Left ventricle myocardium superior (tissue), 1 donor: ENCODE results near the gene CMTM3. TPM values are rescaled to one million over a fixed set of nuclear protein-coding genes. Genes with fewer than 3 reads are reported as not detected.
"Not testable (repeated sequence)": the region's sequence is repeated elsewhere in the genome, so short reads cannot be mapped to it uniquely, and the experiment has no call there.

Source experiments
- ATAC-seq: fragments of 200-7000 bp; cut with Tn5 transposase; one replicate; pipeline ENCODE4 v1.9.1; 2020; ENCODE audit warnings: mild to moderate bottlenecking, moderate library complexity
- DNase-seq: peaks from one replicate; pipeline ENCODE4 v3.0.0-alpha.2; 2020
- intact Hi-C: fragments of 100-400 bp; cut with micrococcal nuclease; formaldehyde crosslinking; loops from one replicate; pipeline ENCODE4 v1.11.0; 2022
- total RNA-seq: library from RNA; stranded (reverse); fragmentation: NEBNext Ultra II Directional; extraction: Animal tissue kit (Norgen Biotek cat#: 25700); gene quantifications from one replicate; pipeline ENCODE4 v1.2.1, GENCODE V29; 2021
- donor health status: DM: no; HTN: yes; CAD: no; lungs with severe emphysema.

The CMTM3 gene
- total RNA-seq, 1 donor from 2014 or later: 10.6 TPM

GRCh38 chr16:66623755-66624154 lies 19.3 kb downstream of the CMTM3 start:
- ATAC-seq (no peak), DNase-seq (no peak)

DNA sequence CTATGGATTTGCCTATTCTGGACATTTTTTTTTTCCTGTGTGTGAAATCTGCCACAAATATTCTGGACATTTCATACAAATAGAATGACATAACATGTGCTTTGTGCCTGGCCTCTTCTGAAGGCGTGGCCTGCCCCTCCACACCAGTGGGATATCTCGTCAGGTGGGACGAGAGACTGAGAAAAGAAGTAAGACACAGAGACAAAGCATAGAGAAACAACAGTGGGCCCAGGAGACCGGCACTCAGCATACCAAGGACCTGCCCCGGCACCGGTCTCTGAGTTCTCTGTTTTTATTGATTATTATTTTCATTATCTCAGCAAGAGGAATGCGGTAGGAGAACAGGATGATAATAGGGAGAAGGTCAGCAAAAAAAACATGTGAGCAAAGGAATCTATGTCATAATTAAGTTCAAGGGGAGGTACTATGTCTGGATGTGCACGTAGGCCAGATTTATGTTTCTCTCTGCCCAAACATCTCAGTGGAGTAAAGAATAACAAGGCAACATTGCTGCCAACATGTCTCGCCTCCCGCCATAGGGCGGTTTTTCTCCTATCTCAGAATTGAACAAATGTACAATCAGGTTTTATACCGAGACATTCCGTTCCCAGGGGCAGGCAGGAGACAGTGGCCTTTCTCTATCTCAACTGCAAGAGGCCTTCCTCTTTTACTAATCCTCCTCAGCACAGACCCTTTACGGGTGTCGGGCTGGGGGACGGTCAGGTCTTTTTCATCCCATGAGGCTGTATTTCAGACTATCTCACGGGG lies 23.3 kb downstream of the CMTM3 start:
- intact Hi-C loops, ATAC-seq, DNase-seq: not testable (repeated sequence)

More at GRCh38 chr16:66623755-66624154, 19.3 kb downstream of the CMTM3 start:
- intact Hi-C loops: no loop called here

- ATAC-seq (no peak), DNase-seq (no peak)
- intact Hi-C loops: no loop called here
These were observed 25.4 kb downstream of the CMTM3 start for GRCh38 chr16:66629856-66630255.

- ATAC-seq, intact Hi-C loops, DNase-seq: not testable (repeated sequence)
These were observed 26.2 kb downstream of the CMTM3 start for GRCh38 chr16:66630561-66631260.

DNA sequence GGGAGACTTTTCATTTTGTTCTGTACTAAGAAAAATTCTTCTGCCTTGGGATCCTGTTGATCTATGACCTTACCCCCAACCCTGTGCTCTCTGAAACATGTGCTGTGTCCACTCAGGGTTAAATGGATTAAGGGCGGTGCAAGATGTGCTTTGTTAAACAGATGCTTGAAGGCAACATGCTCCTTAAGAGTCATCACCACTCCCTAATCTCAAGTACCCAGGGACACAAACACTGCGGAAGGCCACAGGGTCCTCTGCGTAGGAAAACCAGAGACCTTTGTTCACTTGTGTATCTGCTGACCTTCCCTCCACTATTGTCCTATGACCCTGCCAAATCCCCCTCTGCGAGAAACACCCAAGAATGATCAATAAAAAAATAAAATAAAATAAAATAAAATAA lies 27.1 kb downstream of the CMTM3 start:
- intact Hi-C loops, ATAC-seq, DNase-seq: not testable (repeated sequence)

DNA sequence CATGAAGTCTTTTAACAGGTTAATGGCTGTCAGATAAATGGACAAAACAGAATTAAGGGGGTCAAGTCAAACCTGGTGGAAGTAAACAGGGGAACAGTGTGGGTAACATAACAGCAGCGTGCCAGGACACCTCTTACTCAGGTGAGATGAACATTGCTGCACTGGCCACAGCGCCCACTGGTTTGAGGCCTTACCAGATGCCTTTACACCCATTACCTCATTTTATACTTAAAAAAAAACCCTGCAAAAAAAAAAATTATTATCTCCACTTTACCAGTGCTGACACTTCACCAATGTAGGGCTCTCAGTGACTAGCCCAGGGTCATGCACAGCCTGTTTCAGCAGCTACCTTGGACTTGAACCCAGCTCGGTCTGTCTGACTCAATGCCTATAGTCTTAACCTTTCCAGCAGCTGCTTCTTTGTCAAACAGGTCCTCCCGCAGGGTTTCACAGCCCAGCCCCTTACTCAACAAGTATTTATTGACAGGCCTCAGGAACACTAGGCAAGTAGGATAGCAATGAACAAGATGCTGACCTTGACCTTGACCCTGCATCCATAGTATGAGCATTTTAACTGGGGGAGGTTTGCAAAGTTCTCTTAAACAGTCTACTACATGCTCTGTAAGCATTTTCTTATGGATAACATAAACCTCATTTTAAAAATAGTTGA lies 30.2 kb downstream of the CMTM3 start:
- intact Hi-C loops: no loop called here
- no peak for DNase-seq
- no peak for ATAC-seq

DNA sequence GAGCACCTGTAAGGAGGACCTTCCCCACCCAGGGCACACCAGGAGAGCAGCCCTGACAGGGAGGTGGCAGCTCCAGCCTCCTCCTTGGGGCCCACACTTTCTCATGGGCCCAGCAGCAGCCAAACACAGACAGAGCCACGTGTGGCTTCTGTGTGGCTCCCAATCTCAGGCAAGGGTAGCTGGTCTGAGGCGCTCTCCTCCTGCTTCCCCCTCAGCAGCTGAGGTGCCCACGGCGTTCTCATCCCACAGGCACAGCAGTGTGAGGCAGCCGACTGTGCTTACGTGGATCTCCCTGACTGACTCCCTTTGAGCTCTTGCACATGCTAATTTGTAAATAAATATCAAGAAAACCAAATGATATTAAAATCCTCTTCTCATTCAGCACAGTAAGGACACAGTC lies 30.9 kb downstream of the CMTM3 start:
- ATAC-seq (no peak), DNase-seq (no peak)
- intact Hi-C loops: no loop called here

DNA sequence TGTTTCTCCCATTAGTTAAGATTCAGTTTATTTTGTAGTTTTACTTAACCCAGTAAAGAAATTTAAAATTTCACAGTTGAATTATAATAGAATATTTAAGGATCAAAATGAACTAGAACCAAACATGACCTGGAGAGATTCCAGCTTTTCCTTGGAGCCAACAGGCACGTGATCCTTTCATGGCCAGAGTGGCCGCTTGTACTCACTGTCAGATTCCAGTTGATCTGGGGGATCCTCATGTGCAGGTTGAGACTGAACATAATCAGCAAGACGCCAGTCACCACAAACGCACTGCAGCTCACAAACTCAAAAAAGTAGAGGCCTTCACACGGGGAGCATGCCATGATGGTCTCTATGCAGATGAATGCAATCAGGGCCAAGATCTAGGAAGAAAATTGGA lies 31.7 kb downstream of the CMTM3 start:
- intact Hi-C loops: no loop called here
- DNase-seq (no peak), ATAC-seq (no peak)

DNA sequence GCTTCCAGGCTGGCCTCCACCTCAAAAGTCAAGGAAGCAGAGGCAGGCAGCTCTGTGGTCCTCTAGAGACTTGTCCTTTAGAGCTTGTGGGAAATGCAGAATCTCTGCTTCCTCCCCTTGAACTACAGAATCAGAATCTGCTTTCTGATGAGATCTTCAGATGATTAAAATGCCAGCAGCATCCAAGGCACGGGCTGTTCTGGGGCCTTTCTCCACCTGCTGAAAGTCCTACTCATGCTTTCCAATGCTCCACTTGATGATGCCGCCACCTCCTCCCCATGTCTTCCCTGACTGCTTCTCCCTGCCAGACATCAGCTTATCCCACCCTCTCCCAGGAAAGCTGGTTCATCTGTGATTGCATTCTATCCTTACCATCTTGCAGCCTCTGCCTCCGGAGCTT lies 33.3 kb downstream of the CMTM3 start:
- ATAC-seq: no peak
- no peak for DNase-seq
- intact Hi-C loops: no loop called here

- ATAC-seq (no peak), DNase-seq (no peak)
- intact Hi-C loops: no loop called here
These were observed 34.8 kb downstream of the CMTM3 start for GRCh38 chr16:66639091-66639885.

DNA sequence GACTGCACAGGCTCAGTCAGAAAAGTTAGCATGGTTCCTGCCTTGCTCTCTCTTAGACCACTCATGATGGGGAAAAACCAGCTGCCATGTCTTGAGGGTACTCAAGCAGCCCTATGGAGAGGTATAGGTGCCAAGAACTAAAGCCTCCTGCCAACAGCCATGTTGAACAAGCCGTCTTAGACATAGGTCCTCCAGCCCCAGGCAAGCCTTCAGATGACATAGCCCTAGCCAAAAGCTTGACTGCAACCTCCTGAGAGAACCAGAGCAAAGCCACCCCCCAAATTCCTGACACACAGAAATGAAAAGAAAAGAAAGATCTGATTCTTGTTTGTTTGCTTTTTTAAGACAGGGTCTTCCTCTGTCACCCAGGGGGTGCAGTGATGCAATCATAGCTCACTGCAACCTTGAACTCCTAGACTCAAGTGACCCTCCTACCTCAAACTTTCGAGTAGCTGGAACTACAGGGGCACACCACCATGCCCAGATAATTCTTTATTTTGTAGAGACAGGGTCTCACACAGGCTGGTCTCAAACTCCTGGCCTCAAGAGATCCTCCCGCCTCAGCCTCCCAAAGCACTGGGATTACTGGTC lies 36.3 kb downstream of the CMTM3 start:
- intact Hi-C loops: no loop called here
- no peak for ATAC-seq
- DNase-seq: no peak

DNA sequence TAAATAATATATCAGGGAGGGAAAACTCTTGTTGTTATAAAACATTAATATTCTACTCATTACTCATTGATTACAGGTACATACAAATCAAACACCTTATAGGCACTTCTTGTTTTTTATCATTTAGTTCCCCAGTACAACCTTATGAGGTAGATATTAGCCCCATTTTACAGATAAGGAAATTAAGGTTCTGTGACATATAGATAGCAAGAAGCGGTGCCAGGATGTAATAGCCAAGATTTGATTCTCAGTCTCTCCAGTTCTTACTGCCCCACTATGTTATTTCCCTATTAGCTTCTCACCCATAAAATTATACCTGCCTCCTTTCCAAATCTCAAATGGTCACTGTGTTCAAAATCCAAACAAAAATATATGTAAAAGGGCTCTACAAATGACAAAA lies 36.9 kb downstream of the CMTM3 start:
- intact Hi-C loops: no loop called here
- no peak for ATAC-seq

DNA sequence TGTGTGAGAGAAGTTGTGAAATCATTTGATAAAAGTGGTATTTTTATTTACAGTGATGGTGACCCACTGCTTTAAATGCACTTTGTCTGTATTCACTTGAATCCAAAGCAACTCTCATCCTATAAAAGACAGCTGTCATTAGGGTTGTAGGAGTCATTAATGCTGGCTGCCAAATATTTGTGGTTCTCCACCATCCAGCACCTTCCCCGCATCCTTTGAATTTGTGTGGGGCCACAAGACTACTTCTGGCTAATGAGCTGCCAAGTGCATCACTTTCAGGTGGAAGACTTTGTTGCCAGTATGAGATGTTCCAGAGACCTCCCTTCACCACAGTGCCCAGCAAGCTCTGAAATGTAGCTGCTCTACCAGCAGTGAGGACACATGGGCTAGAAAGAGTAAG lies 43.4 kb downstream of the CMTM3 start:
- DNase-seq: no peak
- ATAC-seq: no peak
- intact Hi-C loops: no loop called here

More for the DNA sequence above, 36.9 kb downstream of the CMTM3 start:
- no peak for DNase-seq

DNA sequence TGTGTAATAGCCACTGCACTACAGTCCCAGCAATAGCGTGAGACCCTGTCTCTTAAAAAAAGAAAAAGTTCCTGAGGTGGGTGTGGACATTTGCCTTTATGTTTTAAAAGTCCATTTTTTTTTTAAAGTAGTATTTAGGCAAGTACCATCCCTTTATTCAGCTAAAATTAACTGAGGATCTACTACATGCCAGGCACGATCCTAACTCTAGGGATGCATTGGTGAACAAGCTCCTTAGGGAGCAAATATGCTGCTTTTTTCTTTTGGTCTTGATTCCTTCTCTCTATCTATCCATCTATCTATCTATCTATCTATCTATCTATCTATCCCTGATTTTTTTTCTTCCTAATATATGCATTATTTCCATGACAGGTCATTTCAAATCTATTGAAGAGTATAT lies 44.7 kb downstream of the CMTM3 start:
- DNase-seq: no peak
- intact Hi-C loops: no loop called here

GRCh38 chr16:66649636-66650205 lies 45.2 kb downstream of the CMTM3 start:
- intact Hi-C loops: no loop called here
- ATAC-seq (no peak), DNase-seq (no peak)

More for the DNA sequence above, 44.7 kb downstream of the CMTM3 start:
- ATAC-seq: no peak

- DNase-seq: peak; percentile 67
- intact Hi-C loops: no loop called here
- peak; percentile 96 for ATAC-seq
These were observed 46.4 kb downstream of the CMTM3 start for GRCh38 chr16:66650707-66651473.

DNA sequence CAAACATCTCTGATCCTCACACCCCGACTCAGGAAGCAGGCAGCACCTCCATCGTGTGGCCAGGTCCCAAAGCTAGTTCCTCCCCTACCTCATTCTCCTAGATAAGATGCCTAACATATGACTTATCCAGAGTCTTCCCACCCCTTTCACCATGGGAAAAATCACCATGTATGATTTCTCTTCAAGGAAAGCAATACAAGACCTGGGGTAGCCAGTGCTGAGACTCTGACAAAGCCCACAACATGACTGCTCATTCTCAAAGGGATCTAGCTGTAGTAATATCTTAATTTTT lies 46.9 kb downstream of the CMTM3 start:
- ATAC-seq (no peak), DNase-seq (no peak)
- intact Hi-C loops: no loop called here

DNA sequence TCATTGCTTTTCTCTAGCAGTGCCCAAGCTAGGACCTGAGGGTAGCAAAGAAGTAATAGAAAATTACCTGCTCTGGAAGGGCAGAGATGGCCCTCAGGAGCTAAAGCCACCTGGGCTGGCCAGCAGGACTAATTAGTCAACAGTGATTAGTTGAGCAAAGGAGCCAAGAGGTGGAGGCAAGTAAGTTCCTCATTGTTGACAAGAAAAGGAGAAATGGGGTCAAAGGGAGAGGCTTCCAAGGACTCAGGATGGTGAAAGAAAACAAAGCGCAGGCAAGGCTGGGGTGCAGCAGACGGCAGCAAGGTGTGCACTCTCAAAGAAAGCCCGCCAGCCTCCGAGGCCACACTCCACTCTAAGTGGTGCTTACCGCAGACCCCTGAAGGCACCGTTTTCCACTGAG lies 47.5 kb downstream of the CMTM3 start:
- DNase-seq (no peak), ATAC-seq (no peak)
- intact Hi-C loops: no loop called here
